ENCODE measurements around the gene WWOX. TPM values are rescaled to one million over a fixed set of nuclear protein-coding genes. Genes with fewer than 3 reads are reported as not detected.

Gene WWOX
- total and polyA plus RNA-seq, 2 of the 8 experiments (the other 6 are each of a cell fraction or from before 2014, with no cell fraction given), result 5.4 to 16.7 TPM

DNA sequence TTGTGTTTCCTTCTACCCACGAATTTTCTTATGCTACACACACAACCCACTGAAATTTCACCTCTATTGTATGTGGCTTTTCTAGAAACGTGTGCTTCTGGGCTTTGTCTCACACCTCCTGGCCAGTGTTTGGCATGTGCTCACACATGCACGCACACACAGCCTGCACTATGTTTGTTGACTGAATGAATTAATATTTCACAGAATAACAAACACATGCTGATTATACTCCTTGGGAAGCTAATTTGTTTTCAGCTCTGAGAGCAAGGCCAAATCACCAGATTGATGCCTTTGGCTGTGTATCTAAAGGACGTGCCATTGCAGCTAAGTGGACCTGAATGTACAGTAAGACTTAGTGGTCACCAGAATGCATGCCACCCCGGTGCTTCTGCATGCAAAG is 210.7 kb downstream of the WWOX start (continued):
- TF ChIP-seq, protein P1, sequence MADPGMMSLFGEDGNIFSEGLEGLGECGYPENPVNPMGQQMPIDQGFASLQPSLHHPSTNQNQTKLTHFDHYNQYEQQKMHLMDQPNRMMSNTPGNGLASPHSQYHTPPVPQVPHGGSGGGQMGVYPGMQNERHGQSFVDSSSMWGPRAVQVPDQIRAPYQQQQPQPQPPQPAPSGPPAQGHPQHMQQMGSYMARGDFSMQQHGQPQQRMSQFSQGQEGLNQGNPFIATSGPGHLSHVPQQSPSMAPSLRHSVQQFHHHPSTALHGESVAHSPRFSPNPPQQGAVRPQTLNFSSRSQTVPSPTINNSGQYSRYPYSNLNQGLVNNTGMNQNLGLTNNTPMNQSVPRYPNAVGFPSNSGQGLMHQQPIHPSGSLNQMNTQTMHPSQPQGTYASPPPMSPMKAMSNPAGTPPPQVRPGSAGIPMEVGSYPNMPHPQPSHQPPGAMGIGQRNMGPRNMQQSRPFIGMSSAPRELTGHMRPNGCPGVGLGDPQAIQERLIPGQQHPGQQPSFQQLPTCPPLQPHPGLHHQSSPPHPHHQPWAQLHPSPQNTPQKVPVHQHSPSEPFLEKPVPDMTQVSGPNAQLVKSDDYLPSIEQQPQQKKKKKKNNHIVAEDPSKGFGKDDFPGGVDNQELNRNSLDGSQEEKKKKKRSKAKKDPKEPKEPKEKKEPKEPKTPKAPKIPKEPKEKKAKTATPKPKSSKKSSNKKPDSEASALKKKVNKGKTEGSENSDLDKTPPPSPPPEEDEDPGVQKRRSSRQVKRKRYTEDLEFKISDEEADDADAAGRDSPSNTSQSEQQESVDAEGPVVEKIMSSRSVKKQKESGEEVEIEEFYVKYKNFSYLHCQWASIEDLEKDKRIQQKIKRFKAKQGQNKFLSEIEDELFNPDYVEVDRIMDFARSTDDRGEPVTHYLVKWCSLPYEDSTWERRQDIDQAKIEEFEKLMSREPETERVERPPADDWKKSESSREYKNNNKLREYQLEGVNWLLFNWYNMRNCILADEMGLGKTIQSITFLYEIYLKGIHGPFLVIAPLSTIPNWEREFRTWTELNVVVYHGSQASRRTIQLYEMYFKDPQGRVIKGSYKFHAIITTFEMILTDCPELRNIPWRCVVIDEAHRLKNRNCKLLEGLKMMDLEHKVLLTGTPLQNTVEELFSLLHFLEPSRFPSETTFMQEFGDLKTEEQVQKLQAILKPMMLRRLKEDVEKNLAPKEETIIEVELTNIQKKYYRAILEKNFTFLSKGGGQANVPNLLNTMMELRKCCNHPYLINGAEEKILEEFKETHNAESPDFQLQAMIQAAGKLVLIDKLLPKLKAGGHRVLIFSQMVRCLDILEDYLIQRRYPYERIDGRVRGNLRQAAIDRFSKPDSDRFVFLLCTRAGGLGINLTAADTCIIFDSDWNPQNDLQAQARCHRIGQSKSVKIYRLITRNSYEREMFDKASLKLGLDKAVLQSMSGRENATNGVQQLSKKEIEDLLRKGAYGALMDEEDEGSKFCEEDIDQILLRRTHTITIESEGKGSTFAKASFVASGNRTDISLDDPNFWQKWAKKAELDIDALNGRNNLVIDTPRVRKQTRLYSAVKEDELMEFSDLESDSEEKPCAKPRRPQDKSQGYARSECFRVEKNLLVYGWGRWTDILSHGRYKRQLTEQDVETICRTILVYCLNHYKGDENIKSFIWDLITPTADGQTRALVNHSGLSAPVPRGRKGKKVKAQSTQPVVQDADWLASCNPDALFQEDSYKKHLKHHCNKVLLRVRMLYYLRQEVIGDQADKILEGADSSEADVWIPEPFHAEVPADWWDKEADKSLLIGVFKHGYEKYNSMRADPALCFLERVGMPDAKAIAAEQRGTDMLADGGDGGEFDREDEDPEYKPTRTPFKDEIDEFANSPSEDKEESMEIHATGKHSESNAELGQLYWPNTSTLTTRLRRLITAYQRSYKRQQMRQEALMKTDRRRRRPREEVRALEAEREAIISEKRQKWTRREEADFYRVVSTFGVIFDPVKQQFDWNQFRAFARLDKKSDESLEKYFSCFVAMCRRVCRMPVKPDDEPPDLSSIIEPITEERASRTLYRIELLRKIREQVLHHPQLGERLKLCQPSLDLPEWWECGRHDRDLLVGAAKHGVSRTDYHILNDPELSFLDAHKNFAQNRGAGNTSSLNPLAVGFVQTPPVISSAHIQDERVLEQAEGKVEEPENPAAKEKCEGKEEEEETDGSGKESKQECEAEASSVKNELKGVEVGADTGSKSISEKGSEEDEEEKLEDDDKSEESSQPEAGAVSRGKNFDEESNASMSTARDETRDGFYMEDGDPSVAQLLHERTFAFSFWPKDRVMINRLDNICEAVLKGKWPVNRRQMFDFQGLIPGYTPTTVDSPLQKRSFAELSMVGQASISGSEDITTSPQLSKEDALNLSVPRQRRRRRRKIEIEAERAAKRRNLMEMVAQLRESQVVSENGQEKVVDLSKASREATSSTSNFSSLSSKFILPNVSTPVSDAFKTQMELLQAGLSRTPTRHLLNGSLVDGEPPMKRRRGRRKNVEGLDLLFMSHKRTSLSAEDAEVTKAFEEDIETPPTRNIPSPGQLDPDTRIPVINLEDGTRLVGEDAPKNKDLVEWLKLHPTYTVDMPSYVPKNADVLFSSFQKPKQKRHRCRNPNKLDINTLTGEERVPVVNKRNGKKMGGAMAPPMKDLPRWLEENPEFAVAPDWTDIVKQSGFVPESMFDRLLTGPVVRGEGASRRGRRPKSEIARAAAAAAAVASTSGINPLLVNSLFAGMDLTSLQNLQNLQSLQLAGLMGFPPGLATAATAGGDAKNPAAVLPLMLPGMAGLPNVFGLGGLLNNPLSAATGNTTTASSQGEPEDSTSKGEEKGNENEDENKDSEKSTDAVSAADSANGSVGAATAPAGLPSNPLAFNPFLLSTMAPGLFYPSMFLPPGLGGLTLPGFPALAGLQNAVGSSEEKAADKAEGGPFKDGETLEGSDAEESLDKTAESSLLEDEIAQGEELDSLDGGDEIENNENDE (IDR thresholded peaks at IDR 0.05; ENCODE audit: insufficient replicate concordance, low read length), result no peak
- no peak for TF ChIP-seq HDAC6 (IDR thresholded peaks at IDR 0.05; ENCODE audit: low read depth, low read length)
- TF ChIP-seq BCL11A (IDR thresholded peaks at IDR 0.05; ENCODE audit: low read depth in 2 of 2, low read length in 2 of 2), result no peak
- TF ChIP-seq BACH1 (IDR thresholded peaks at IDR 0.05; ENCODE audit: low read length), result no peak
- TF ChIP-seq E2F6 (IDR thresholded peaks at IDR 0.05), result no peak
- no peak for TF ChIP-seq SP2 (IDR thresholded peaks at IDR 0.05; ENCODE audit: low read length)
- TF ChIP-seq CEBPB (IDR thresholded peaks at IDR 0.05; ENCODE audit: low read depth, low read length), result no peak
- no peak for TF ChIP-seq RXRA (IDR thresholded peaks at IDR 0.05; ENCODE audit: insufficient read depth, low read depth, low read length)
- TF ChIP-seq SRF (IDR thresholded peaks at IDR 0.05; ENCODE audit: low read depth, low read length), result no peak

Data from H1 (cell line).